Measurements from ENCODE around the gene ARHGAP35. TPM values are rescaled to one million over a fixed set of nuclear protein-coding genes. Genes with fewer than 3 reads are reported as not detected.

ARHGAP35 gene
- total RNA-seq (47.7 TPM), polyA plus RNA-seq (1 to 10 TPM; 3.4 to 4.7 (median 4.2) TPM)

DNA sequence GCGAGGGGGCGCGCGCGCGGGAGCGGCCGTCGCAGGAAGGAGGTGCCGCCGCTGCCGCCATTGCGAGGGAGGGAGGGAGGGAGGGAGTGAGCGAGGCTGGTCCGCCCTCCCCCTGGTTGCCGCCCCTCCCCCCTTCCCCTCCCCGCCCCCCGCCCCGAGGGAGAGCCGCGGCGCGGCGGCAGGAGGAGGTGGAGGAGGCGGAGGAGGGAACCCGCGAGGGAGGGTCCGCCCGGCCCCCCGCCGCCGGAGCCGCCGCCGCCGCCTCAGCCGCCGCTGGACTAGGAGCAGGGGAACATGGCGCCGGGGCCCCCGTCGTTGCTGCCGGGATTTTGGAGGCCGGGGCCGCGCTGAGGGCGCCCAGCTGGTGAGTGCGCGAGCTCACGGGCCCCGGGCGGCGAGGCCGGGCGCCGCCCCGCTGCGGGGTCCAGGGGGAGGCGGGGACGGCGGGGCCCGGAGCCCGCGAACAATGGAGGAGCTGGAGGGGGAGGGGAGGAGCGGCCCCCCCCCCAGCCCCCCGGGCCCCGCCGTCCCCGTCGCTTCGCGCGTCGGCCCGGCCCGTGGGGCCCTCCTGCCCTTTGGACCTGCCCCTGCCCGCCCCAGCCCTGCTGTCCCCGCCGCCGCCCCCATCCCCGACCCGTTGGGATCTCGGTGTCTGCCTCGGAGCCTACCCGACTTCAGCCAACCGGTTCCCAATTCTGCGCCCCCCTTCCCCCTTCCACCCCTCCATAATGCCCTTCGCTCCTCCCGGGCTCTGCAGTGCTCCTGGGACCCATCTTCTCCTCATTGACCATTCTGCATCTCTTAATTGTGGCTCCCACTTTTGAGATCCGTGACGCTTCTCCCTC lies at the start of gene ARHGAP35:
Gene ARHGAP35 (plus strand): TSS at position 152 of the 845 bp plus-strand sequence. CDS start 57,679 bp downstream, outside the sequence.
- DNase-seq (peak; percentile 5 to 91 (median 77)), ATAC-seq (ENCODE audit: low read depth in 2 of 2) (peak; percentile 40 to 43)
- Mint-ChIP-seq H3K27me3 (peaks cover 14% of the 10 kb centered on the region), H3K4me1 (peaks cover 6 to 20% (median 12%) of the 10 kb centered on the region in 4 donors), H3K9me3 (peaks cover 0 to under 1% (median 0%) of the 10 kb centered on the region in 7 donors), H3K4me3 (peak within 1 kb of the TSS; percentile 93 to 96 (median 94)), H3K27ac (peak within 1 kb of the TSS; percentile 84 to 96 (median 92)), H3K36me3 (no peaks in the 10 kb centered on the region)
- peak within 1 kb of the TSS; percentile 95 for H3K27ac ChIP-seq (ENCODE audit: insufficient read depth, low read length, poor library complexity, severe bottlenecking)
- H3K36me3 ChIP-seq (ENCODE audit: control insufficient read depth, insufficient read depth, low read length), result no peaks in the 10 kb centered on the region
- H3K27me3 ChIP-seq (ENCODE audit: control insufficient read depth, insufficient read depth, low read length), result no peaks in the 10 kb centered on the region
- H3K9me3 ChIP-seq (ENCODE audit: control insufficient read depth in 2 of 2, low read length in 2 of 2), result no peaks in the 10 kb centered on the region
- peaks cover 45% of the 10 kb centered on the region for H3K4me1 ChIP-seq (ENCODE audit: control insufficient read depth, insufficient read depth, low read length, poor library complexity, severe bottlenecking)
- peak within 1 kb of the TSS; percentile 79 for H3K4me3 ChIP-seq (ENCODE audit: low read depth, low read length)

DNA sequence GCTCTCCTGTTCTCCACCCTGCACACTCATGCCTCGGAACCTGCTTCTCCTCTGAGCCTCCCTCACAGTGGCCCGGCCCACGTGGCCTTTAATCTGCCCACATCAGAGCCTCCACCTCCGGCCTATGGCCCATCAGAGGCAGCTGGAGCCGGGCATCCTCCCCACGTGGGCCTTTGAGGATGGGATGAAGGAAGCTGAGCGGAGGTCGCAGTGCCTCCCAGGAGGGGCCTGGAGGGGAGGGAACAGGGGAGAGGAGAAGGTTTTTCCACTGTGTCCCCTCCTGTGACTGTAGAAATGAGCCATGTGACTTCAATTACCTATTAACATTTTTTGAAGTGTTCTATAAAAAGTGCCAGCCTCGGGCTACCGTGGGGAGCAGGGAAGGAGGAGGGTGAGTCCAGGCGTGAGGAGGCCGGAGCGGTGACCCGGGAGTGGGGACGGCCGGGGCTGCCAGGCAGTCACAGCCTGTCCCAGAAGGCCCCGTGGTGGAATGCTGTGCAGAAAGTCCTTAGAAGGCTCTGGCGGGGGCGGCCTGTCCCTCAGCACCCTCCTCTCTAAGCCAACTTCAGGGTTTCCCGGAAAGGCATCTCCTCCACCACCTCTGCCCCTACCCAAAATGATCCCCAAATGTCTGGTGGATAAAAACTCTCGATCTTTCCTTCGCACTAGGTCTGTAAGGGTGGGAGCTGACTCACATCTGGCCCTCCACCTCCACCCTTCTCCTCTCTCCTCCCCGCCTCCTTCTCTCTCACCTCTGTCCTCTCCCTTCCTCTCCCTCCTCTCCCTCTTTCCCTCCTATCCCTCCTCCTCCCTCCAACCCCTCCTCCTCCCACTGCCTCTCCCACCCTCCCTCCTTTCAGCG lies 47.6 kb upstream of the ARHGAP35 start:
- Mint-ChIP-seq H3K36me3 (no peaks in the 10 kb centered on the region), H3K4me1 (no peaks in the 10 kb centered on the region), H3K4me3 (no peak overlapping the region), H3K27me3 (no peaks in the 10 kb centered on the region), H3K27ac (no peak overlapping the region), H3K9me3 (no peaks in the 10 kb centered on the region)
- Histone ChIP-seq H3K4me1 (ENCODE audit: control insufficient read depth, insufficient read depth, low read length, poor library complexity, severe bottlenecking) (no peaks in the 10 kb centered on the region), H3K36me3 (ENCODE audit: control insufficient read depth, insufficient read depth, low read length) (no peaks in the 10 kb centered on the region), H3K27me3 (ENCODE audit: control insufficient read depth, insufficient read depth, low read length) (no peaks in the 10 kb centered on the region), H3K27ac (ENCODE audit: insufficient read depth, low read length, poor library complexity, severe bottlenecking) (no peak overlapping the region), H3K4me3 (ENCODE audit: low read depth, low read length) (no peak overlapping the region), H3K9me3 (ENCODE audit: control insufficient read depth in 2 of 2, low read length in 2 of 2) (no peaks in the 10 kb centered on the region)
- ATAC-seq (ENCODE audit: low read depth in 2 of 2), result no peak
- no peak for DNase-seq

DNA sequence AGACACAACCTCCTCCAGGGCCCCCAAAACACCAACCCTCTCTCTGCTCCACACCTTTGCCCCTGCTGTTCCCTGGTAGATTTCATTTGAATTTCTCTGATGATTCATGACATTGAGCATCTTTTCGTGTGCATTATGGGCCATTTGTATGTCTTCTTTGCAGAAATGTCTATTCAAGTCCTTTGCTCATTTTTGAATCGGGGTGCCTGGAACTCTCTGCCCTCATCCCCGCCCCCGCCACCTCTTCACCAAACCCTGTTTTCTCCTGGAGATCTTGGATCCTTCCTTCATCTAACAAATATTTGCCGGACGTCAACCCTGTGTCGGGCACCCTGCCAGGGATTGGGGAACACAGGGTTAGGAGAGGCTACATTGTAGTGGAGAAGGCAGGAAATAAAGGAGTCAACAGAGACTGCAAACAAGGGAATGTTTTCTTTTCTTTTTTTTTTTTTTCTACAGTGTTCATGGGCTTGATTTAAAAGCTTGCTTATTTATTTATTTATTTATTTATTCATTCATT lies 46.9 kb upstream of the ARHGAP35 start:
- no peaks in the 10 kb centered on the region for H3K4me1 Mint-ChIP-seq
- H3K27ac ChIP-seq (ENCODE audit: insufficient read depth, low read length, poor library complexity, severe bottlenecking), result no peak overlapping the region
- no peaks in the 10 kb centered on the region for H3K27me3 ChIP-seq (ENCODE audit: control insufficient read depth, insufficient read depth, low read length)
- no peak overlapping the region for H3K27ac Mint-ChIP-seq
- ATAC-seq (ENCODE audit: low read depth in 2 of 2), result no peak
- H3K4me3 ChIP-seq (ENCODE audit: low read depth, low read length), result no peak overlapping the region
- no peak for DNase-seq
- no peaks in the 10 kb centered on the region for H3K9me3 ChIP-seq (ENCODE audit: control insufficient read depth in 2 of 2, low read length in 2 of 2)
- no peaks in the 10 kb centered on the region for H3K36me3 Mint-ChIP-seq
- no peaks in the 10 kb centered on the region for H3K36me3 ChIP-seq (ENCODE audit: control insufficient read depth, insufficient read depth, low read length)
- no peaks in the 10 kb centered on the region for H3K27me3 Mint-ChIP-seq
- no peak overlapping the region for H3K4me3 Mint-ChIP-seq
- no peaks in the 10 kb centered on the region for H3K9me3 Mint-ChIP-seq
- no peaks in the 10 kb centered on the region for H3K4me1 ChIP-seq (ENCODE audit: control insufficient read depth, insufficient read depth, low read length, poor library complexity, severe bottlenecking)

DNA sequence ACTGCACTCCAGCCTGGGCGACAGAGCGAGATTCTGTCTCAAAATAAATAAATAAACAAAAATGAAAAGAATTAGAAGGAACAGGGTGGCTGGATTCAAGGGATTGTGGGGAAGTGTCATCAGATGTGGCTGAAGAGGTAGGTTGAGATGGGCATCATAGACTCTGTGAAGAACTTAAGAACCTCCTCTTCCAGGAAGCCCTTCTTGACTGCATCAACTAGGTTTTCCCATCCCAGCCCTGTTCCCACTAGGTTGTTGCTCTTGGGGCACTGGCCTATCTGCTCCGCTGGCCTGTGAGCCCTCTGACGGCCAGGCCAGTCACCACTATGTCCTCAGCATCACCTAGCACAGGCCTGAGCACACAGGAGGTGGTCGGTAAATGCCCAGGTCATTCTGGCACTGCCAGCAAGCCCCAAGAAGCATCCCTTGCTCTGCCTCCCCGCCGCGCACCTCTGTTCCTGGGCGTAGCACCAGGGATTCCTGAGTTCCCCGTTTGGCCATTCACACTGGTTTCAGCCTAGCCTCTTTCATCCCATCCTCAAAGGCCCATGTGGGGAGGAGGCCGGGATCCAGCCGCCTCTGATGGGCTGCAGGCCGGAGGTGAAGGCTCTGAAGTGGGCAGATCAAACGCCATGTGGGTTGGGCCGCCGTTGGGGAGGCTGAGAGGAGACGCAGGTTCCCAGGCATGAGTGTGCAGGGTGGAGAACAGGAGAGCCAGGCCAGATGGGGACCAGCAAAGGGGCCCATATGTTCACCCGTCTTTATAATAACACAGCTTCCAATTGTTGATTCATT lies 44.8 kb upstream of the ARHGAP35 start:
- H3K4me3 ChIP-seq (ENCODE audit: low read depth, low read length), result no peak overlapping the region
- H3K36me3 Mint-ChIP-seq, result no peaks in the 10 kb centered on the region
- H3K9me3 Mint-ChIP-seq, result no peaks in the 10 kb centered on the region
- H3K4me3 Mint-ChIP-seq, result no peak overlapping the region
- H3K27ac ChIP-seq (ENCODE audit: insufficient read depth, low read length, poor library complexity, severe bottlenecking), result no peak overlapping the region
- no peaks in the 10 kb centered on the region for H3K36me3 ChIP-seq (ENCODE audit: control insufficient read depth, insufficient read depth, low read length)
- H3K27me3 Mint-ChIP-seq, result no peaks in the 10 kb centered on the region
- no peaks in the 10 kb centered on the region for H3K27me3 ChIP-seq (ENCODE audit: control insufficient read depth, insufficient read depth, low read length)
- no peak overlapping the region for H3K27ac Mint-ChIP-seq
- no peaks in the 10 kb centered on the region for H3K9me3 ChIP-seq (ENCODE audit: control insufficient read depth in 2 of 2, low read length in 2 of 2)
- H3K4me1 ChIP-seq (ENCODE audit: control insufficient read depth, insufficient read depth, low read length, poor library complexity, severe bottlenecking), result peaks cover 11% of the 10 kb centered on the region
- ATAC-seq (ENCODE audit: low read depth in 2 of 2) (no peak), DNase-seq (no peak)
- H3K4me1 Mint-ChIP-seq, result peaks cover 6 to 21% (median 11%) of the 10 kb centered on the region in 4 donors

DNA sequence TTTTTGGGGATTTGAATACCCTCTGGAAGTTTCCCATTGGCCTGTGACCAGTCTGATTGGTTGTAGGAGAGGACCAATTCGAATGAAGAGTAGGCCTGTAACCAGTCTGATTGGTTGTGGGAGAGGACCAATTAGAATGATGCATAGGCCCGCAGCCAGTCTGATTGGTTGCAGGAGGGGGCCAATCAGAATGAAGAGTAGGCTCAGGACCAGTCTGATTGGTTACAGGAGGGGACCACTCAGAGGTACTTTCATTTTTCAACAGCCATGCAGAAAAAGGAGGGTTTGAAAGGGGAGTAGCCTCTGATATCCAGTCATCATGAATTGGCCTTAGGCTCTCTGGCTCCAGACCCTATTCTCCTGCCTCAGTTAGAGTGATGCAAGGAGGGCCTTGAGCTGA lies 42.0 kb upstream of the ARHGAP35 start:
- Mint-ChIP-seq H3K4me1 (peaks cover 7 to 38% (median 15%) of the 10 kb centered on the region in 4 donors), H3K27me3 (no peaks in the 10 kb centered on the region), H3K27ac (peak overlapping the region in 2 of 3 donors; percentile 38 to 46), H3K9me3 (no peaks in the 10 kb centered on the region), H3K4me3 (no peak overlapping the region), H3K36me3 (no peaks in the 10 kb centered on the region)
- Histone ChIP-seq H3K27ac (ENCODE audit: insufficient read depth, low read length, poor library complexity, severe bottlenecking) (no peak overlapping the region), H3K9me3 (ENCODE audit: control insufficient read depth in 2 of 2, low read length in 2 of 2) (no peaks in the 10 kb centered on the region), H3K36me3 (ENCODE audit: control insufficient read depth, insufficient read depth, low read length) (no peaks in the 10 kb centered on the region), H3K4me1 (ENCODE audit: control insufficient read depth, insufficient read depth, low read length, poor library complexity, severe bottlenecking) (peaks cover 24% of the 10 kb centered on the region), H3K27me3 (ENCODE audit: control insufficient read depth, insufficient read depth, low read length) (no peaks in the 10 kb centered on the region), H3K4me3 (ENCODE audit: low read depth, low read length) (no peak overlapping the region)
- ATAC-seq (ENCODE audit: low read depth in 2 of 2) (no peak), DNase-seq (peak in 1 of 3 donors; percentile 45)

DNA sequence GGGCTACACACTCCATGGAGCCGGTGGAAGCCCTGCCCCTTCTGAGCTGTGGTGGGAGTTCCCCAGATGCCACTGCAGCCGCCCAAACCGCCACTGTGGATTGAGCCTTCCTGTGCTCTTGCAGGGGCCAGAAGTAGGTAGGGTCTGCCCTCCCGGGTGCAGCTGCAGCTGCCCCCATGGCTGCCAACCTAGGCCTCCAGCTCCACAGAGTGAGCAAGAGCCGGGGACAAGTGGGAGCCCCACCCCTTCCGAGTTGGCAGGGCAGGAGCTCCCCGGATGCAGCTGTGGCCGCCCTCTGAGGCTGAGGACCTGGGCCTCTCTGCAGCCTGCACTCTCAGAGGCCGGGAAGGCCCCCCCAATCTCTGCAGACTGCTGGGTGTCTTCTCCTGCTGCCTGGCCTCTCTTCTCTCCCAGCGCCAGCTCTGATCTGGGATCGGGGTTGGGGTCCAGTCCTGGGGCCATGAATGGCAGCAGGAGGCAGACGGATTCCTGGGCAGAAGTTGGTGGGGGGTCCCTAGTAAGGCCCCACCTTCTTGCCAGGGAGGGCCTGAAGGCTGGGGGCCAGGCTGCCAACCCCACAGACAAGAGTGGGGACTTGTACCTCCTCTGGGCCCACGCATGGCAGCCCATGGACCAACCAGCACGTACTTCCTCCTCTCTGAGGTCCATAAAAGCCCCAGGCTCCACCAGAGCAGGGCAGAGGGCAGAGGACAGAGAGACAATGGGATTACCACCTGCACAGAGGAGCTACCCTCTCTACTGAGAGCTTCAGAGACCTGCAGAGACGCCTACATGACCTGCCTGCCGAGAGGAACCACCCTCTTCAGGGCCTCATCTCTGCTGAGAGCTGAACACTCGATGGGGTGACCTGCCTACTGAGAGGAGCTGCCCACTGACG lies 39.0 kb upstream of the ARHGAP35 start:
- Mint-ChIP-seq H3K4me1 (peaks cover 11 to 40% (median 20%) of the 10 kb centered on the region in 4 donors), H3K4me3 (peak overlapping the region; percentile 1 to 67 (median 41)), H3K27ac (peak overlapping the region; percentile 92 to 97 (median 95)), H3K27me3 (no peaks in the 10 kb centered on the region), H3K36me3 (no peaks in the 10 kb centered on the region), H3K9me3 (no peaks in the 10 kb centered on the region)
- Histone ChIP-seq H3K27me3 (ENCODE audit: control insufficient read depth, insufficient read depth, low read length) (no peaks in the 10 kb centered on the region), H3K9me3 (ENCODE audit: control insufficient read depth in 2 of 2, low read length in 2 of 2) (no peaks in the 10 kb centered on the region), H3K27ac (ENCODE audit: insufficient read depth, low read length, poor library complexity, severe bottlenecking) (peak overlapping the region; percentile 69), H3K36me3 (ENCODE audit: control insufficient read depth, insufficient read depth, low read length) (no peaks in the 10 kb centered on the region), H3K4me1 (ENCODE audit: control insufficient read depth, insufficient read depth, low read length, poor library complexity, severe bottlenecking) (peaks cover 24% of the 10 kb centered on the region), H3K4me3 (ENCODE audit: low read depth, low read length) (no peak overlapping the region)
- DNase-seq (peak; percentile 33 to 89 (median 49)), ATAC-seq (ENCODE audit: low read depth in 2 of 2) (peak; percentile 80 to 82)
